GM12875 (cell line): Measurements from ENCODE around the gene COMMD9.

ENCODE experiments used
- H3K4me3 ChIP-seq: one replicate; pipeline ENCODE4 v1.5.1; 2011; ENCODE audit warnings: low read depth, low read length, control low read depth
- TF ChIP-seq, protein P1 (sequence below): IDR thresholded peaks from 2 replicates; pipeline ENCODE4 v1.5.1; 2011; ENCODE audit warnings: low read depth, mild to moderate bottlenecking, control low read depth, inconsistent platforms, low read length, moderate library complexity, borderline replicate concordance; ENCODE audit not compliant: insufficient read depth

Gene COMMD9

DNA sequence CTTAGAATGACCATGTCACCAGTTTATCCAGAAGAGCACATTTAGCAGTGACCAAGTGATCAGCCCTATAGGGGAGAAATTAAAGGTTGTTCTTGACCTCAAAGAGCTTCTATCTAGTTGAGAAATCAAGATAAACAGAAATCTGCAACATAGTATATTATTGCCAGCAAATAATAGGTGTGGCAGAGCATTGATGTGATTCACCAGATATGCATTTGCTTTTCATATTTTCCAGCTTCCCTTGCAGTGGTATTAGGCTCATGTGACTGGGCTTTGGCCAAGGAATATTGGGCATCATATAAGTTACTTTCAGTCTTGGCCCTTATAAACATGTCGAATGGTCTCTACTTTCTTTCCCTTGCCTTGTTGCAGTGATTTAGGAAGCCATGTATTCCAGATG lies 34.5 kb downstream of the COMMD9 start:
- H3K4me3 ChIP-seq: no peak overlapping the region
- TF ChIP-seq, protein P1, sequence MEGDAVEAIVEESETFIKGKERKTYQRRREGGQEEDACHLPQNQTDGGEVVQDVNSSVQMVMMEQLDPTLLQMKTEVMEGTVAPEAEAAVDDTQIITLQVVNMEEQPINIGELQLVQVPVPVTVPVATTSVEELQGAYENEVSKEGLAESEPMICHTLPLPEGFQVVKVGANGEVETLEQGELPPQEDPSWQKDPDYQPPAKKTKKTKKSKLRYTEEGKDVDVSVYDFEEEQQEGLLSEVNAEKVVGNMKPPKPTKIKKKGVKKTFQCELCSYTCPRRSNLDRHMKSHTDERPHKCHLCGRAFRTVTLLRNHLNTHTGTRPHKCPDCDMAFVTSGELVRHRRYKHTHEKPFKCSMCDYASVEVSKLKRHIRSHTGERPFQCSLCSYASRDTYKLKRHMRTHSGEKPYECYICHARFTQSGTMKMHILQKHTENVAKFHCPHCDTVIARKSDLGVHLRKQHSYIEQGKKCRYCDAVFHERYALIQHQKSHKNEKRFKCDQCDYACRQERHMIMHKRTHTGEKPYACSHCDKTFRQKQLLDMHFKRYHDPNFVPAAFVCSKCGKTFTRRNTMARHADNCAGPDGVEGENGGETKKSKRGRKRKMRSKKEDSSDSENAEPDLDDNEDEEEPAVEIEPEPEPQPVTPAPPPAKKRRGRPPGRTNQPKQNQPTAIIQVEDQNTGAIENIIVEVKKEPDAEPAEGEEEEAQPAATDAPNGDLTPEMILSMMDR: no peak

DNA sequence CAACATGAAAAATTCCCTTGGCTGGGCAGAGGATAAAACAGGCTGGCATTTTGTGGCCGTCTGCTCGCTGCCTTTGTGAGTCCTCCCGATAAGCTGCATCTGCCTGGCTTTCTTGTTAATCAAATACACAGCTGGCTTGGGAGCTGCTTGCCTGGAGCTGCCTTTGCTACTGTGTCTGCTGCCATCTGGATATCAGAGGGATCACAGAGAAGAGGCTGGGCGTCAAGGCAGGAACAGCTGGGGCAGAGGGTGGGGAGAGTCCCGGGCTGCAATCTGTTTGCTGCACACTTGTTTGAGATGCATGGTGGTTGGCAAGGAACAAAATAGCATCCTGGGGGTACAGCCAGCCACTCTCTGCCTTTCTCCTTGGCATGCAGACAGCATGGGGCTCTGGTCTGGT lies 36.0 kb downstream of the COMMD9 start:
- TF ChIP-seq, protein P1: no peak
- H3K4me3 ChIP-seq: no peak overlapping the region

DNA sequence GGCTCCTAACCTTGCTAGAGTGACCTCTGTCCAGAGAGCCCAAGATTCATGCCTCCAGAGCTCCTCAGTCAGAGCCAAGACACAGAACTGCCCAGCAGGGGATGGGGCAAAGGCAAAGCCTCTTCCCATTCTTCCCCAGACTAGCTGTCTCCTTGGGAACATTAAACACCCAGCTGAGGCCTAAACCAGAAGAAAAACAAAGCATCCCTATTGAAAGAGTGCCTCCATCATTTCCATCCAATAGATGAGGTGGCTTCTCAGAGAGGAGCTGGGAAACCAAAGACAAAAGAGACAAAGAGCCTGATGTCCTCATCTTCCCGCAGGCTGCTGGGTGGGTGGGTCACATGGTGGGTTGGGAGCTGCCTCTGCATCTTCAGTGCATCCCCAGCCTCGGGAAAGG lies 37.4 kb downstream of the COMMD9 start:
- H3K4me3 ChIP-seq: no peak overlapping the region
- TF ChIP-seq, protein P1: no peak

DNA sequence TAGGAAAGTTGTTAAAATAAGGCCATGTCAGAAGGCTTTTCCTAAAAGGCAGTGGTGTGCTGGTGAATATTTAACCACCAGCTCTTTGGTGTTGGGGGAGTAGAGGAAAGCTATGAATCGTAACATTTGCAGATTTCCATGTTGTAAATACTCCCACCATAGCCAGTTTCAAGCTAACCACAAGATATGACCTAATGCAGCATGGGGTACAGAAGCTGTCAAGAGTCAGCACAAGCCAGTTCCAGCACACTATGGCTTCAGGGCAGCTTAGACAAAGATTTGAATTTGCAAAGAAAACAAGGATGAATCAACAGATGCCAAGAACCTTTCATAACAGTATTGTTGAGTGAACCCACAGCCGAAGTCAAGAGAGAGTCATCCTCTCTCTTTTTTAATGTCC lies 40.0 kb downstream of the COMMD9 start:
- no peak overlapping the region for H3K4me3 ChIP-seq
- TF ChIP-seq, protein P1: no peak

DNA sequence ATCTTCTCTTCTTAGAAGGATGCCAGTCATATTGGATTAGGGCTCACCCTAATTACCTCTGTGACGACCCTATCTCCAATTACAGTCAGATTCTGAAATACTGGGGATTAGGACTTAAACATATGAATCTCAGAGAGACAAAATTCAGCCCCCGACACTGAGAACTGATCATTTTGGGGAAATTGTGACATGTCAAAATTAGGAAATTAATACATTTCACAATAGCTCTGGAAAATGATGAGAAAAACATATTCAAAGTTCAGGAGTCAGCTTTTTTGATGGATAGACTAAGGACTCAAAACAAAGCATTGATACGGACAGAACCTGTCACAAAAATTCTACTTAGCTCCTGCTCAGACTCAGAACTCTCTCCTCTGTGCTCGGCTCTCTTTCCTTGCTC lies 40.8 kb downstream of the COMMD9 start:
- H3K4me3 ChIP-seq: no peak overlapping the region
- TF ChIP-seq, protein P1: no peak

DNA sequence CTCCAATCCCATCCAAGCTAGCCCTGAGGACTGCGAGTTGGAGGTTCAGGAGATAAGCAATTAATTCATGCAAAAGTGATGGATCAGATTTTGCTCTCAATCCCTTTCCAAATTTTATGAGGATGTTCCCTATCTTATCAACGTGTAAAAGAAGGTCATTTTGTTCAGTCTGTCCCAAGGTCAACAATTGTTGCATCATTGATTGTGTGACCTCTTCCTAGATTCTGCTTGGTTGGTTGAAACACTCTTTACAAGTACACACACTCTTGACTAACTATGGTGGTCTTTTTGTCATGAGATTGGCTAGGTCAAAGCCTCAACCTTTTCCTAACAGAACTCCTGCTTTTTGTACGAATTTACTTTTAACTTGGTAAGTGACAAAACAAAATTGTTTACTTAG lies 41.7 kb downstream of the COMMD9 start:
- TF ChIP-seq, protein P1: no peak
- no peak overlapping the region for H3K4me3 ChIP-seq

DNA sequence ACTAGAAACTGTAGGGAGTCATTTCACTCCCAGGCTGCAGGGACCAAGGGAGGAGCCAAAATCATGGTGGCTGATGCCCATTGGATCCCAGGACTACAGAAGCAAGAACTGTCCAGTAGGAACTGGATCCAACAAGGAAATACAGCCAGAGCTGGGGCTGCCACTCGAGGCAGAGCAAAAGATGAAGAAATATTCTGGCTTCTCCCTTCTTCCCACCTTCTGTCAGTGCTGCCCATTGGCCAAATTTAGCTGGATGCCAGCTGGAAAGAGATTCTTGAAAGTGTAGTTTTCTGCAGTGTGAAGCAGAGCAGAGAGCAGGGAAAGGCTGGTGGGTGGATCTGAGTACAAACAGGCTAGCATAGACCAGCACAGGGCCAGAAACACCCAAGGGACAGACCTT lies 45.6 kb downstream of the COMMD9 start:
- H3K4me3 ChIP-seq: no peak overlapping the region
- TF ChIP-seq, protein P1: no peak
